ENCODE results near the gene PHYH.
"Not testable (repeated sequence)": the region's sequence is repeated elsewhere in the genome, so short reads cannot be mapped to it uniquely, and the experiment has no call there.

PHYH gene

DNA sequence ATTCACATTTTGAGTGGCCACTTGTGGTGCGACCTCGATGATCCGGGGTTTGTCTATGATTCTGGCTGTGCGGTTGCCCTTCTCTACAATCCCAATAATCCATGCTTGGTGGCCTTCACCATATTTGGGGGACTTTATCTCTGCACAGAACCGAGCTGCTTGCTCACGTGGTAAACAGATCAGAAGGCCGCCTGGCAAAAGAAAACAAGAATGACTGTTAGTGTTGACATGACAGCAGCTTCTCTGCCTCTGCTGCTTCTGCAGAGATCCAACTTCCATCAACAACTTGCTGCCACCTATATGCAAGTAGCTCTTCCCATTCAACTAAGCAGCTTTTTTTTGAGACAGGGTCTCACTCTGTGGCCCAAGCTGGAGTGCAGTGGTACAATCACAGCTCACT, 19.3 kb upstream of the PHYH start:
- DNase-seq (ENCODE audit: low read depth), result no peak

DNA sequence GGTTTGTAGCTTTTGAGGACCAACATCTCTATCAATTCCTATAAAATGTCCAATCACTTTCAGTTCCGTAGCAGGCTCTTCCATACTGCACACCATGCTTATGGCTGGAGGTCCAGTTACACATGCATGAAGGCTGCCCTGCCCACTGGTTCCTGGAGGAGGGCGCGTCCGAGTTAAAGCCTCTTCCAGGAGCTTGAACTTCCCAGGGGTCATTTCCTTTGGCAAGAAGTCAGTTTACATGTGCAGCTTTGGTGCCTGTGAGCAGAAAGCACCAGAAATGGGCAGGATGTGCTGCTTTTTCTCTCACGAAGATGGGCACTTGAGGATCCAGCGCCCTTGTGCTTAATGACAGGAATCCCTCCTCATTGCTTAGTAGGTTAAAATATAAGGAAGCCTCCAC, 17.6 kb upstream of the PHYH start:
- no peak for DNase-seq (ENCODE audit: low read depth)

DNA sequence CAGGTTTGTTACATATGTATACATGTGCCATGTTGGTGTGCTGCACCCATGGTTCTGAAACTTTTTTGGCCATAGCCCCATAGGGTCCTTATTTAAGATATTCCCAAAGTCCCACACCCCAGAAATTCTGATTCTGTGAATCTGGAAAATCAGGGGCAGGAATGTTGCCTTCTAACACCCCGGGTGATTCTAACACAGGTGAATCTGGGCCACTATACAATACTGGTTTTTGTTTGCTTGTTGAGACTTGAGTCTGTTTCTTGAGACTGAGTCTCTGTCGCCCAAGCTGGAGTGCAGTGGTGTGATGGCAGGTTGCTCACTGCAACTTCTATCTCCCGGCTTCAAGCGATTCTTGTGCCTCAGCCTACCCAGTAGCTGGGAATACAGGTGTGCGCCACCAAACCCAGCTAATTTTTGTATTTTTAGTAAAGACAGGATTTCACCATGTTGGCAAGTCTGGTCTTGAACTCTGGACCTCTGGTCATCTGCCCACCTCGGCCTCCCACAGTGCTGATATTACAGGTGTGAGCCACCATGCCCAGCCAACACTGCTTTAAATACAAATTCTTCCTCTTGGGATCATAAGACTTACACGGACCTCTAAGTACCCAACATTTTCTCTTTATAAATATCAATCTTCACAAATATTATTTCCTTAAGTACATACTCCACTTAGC, 16.9 kb upstream of the PHYH start:
- no peak for DNase-seq (ENCODE audit: low read depth)

DNA sequence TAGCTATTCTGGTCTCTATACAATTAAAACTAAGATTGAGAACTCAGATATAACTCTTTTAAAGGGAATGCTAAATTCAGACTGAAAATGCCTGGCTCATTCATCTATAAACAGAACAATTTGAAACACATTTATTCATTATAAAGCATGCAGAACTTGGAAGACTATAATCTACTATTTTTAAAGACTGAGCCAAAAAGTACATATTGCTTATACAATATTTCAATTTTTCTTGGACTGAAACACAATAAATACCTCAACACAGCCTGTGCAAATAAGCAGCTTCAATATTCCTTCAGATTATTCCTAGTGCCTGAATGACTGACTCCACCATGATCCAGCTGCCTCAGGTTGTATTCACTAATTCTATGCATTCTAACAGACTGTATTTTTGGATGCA, 15.5 kb upstream of the PHYH start:
- DNase-seq (ENCODE audit: low read depth), result no peak

DNA sequence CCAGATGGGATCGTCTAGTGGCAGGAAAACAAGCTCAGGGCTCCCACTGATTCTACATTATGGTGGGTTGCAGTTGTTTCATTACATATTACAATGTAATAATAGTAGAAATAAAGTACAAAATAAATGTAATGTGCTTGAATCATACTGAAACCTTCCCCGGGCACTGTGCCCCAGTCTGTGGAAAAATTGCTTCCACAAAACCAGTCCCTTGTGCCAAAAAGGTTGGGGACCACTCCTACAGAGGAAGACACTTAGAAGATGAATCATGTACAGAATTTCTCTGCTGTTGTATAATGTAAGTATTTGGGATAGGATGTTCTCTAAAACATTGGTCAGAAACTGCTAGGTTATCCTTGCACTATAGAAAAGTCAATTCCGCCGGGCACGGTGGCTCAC, 11.3 kb upstream of the PHYH start:
- DNase-seq (ENCODE audit: low read depth), result no peak

DNA sequence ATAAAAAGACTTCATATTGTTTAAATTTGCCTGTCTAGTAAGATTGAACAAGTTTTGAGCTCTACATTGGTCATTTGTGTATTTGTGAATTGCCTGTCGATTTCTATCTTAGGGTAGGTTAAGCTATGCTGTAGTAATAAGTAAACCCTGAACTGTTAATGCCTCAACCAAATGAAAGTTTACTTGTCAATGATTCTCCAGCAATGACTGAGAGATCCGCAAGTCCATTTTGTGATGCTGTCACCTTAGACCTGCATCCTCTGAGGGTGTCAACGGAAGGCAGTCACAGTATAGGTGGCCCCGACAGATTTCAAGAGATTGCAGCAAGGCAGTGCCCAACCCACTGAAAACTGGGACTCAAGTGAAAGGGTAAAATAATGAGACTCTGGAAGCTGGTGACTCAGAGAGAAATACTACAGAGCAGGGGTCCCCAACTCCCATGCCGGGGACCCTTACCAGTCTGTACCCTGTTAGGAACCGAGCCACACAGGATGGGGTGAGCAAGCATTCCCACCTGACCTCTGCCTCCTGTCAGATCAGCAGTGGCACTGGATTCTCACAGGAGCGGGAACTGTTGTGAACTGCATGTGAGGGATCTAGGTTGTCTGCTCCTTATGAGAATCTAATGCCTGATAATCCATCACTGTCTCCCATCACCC, 10.8 kb upstream of the PHYH start:
- DNase-seq (ENCODE audit: low read depth), result no peak

DNA sequence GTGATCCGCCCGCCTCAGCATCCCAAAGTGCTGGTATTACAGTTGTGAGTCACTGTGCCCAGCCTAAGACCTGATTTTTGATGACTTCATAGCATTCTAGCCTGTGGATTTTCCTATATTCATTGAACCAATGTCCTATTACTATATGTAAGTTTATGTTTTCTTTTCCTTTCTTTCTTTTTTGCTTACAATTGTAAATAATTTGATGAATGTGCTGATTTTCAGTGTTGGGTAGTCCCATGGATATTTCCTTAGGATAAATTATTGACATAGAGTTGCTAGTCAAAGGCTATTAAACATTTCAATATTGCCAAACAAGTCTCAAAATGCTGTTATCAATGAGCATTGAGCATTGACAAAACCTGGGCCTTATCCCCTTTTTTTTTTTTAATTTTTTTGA, 9.9 kb upstream of the PHYH start:
- no peak for DNase-seq (ENCODE audit: low read depth)

DNA sequence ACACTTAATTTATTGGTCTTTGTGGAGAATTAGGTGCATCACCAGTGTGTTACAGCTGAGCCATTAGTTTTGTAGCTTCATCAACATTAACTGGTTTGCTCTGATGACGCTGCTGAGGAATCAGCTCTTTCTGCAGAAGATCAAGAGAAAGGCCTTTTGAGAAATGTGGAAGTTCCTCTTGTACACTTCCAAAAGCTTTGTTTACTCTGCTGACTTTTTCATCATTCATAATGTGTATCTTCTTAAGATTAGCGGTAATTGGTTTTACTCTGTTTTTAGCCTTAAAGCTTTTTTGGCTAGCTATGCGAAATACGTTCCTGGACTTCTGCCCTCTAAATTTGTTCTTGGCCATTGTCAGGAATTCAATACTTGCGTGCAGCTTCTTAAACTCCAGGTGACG, 8.2 kb upstream of the PHYH start:
- no peak for DNase-seq (ENCODE audit: low read depth)

DNA sequence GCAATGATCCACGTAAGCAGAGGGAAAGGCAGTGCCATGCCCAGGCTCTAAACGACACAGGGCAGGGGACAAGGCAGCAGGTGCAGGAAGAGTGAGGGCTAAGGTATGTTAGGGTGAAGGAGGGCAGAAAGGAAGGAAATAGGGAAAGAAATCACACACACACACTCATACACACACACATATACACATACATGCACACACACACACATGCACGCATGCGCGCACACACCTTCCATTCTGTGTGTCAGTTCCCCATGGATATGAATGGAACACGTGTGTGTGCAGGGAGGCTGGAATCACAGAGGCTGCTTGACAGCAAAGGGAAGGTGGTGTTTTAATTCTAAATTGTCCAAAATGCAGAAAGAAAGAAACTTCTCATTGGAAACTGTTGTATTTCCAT, 6.2 kb upstream of the PHYH start:
- no peak for DNase-seq (ENCODE audit: low read depth)

DNA sequence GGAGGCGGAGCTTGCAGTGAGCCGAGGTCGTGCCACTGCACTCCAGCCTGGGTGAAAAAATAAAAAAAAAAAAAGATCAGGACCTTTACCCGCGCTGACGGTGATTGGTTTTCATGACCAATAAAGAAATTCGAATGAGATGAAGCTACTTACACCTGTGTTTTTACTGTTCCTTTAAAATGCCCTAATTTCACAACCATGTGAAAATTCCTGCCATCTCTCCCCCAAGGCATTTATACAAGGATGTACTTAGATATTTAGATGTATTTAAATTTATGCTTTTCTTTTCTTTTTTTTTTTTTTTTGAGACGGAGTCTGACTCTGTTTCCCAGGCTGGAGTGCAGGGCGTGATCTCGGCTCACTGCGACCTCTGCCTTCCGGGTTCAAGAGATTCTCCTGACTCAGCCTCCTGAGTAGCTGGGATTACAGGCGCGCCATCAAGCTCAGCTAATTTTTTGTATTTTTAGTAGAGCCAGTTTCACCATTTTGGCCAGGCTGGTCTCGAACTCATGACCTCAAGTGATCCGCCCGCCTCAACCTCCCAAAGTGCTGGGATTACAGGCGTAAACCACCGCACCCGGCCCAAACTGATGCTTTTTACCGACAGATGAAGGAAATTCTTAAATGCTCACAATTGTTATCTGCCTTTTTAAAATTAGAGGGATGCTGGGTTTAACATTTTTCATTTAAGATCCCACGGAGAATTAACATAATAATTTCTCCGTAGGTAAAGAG, 3.1 kb upstream of the PHYH start:
- DNase-seq (ENCODE audit: low read depth), result no peak

DNA sequence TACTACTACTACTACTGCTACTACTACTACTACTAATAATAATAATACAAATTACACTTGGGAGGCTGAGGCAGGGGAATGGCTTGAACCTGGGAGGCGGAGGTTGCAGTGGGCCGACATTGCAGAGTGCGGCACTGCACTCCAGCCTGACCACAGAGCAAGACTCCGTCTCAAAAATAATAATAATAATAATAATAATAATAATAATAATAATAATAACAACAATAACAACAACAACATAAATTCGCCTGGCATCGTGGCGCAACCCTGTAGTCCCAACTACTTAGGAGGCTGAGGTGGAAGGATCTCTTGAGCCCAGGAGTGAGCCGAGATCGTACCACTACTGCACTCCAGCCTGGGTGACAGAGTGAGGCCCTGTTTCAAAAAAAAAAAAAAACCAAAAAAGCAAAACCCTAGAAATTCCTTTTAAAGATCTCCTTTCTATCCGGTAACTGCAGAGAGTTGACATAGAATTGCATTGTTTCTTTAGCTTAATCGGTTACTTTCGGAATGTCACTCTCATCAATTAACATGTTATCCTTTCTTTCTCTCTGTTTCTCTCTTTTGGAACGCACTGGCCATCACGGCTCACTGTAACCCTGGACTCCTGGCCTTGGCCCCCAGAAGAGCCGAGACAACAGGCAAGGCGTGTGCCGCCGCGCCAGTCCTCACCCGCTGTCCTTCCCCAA, 972 bp downstream of the PHYH start:
- DNase-seq (ENCODE audit: low read depth), result no peak

DNA sequence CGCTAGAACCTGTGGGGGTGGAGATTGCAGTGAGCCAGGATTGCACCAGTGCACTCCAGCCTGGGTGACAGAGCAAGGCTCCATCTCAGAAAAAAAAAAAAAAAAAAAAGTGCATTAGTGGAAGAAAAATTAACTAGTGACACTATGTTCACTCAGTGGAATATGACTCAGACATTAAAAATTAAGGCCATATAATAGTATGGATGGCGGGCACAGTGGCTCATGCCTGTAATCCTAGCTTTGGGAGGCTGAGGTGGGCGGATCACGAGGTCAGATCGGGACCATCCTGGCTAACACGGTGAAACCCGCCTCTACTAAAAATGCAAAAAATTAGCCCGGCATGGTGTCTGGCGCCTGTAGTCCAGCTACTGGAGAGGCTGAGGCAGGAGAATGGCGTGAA, 3.4 kb downstream of the PHYH start:
- DNase-seq (ENCODE audit: low read depth), result no peak

DNA sequence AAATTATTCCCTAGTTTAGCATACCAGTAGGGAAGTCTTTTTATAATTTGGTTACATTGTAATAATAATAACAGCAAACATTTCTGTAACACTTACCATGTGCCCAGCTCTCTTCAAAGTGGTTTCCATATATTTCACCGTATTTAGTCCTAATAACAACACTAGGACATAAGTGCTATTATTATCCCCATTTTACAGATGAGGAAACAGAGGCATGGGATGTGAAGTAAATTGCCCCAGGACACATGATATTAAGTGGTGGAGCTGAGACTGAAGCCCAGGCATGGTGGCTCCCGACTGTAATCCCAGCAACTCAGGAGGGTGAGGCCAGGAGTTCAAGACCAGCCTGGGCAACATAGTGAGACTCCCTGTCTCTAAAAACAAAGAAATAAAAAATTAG, 5.1 kb downstream of the PHYH start:
- no peak for DNase-seq (ENCODE audit: low read depth)

DNA sequence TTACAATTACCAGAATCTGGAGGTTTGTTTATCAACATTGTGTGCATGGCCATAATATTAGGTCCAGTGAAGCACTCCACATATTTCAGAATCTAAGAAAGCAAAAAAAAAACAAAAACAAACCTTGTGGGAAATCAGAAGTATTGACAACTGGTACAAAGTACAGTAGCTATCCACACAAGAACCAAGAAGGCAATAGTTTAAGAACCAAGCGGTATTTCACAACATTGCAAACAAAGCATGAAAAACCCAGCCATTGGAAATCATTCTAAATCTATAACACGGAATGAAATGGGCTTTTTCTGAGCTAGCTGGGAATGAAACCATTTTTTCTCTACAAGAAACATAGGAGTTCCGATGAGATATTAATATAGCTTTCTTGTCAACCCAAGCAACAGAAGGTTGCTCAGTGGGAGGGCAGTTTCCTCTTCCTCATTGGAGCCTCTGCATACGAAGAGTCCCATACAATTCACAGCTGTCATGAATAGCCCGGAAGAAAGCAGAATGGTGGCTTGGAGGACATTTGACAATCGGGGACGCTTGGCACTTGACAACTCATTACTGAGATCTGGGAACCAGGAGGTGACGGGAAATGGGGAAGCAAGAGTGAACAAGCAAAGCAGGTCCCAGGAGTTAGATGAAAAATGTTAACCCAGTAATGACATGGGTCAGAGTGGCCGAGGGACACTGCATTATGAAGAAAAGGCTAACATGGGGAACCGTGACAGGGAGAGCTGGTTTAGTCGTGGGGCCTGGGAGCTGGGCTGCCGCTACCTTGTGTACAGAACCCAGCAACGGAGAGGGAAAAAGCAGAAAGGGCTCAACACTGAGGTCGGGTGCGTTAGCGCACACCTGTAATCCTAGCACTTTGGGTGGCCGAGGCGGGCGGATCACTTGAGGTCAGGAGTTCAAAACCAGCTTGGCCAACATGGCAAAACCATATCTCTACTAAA, 7.8 kb downstream of the PHYH start:
- no peak for DNase-seq (ENCODE audit: low read depth)

DNA sequence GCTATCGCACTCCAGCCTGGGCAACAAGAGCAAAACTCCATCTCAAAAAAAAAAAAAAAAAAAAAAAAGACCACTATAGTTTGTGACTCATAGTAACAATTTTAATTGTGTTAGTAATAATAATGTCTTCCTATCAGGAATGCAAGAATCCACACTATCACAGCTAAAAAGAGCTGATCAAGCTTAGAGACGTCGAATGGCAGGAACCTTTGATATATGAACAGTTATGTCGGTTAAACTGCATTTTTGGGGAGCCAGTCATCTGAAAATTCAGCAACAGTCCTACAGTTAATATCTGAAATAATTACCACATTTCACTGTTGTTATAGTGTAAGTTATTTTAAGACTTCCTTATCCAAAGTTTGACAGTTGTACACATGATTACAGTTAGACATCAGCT, 8.8 kb downstream of the PHYH start:
- DNase-seq (ENCODE audit: low read depth), result no peak

DNA sequence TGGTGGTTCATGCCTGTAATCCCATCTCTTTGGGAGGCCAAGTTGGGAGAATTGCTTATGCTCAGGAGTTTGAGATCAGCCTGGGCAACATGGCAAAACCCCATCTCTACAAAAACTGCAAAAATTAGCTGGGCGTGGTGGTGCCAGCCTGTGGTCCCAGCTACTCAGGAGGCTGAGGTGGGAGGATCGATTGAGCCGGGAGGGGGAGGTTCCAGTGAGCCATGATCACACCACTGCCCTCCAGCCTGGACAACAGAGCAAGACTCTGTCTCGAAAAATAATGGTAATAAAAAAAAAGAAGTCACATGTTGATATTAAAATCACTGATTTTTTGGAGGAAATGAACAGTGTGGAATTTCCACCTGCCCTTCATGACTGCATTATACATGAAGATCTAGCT, 15.8 kb downstream of the PHYH start:
- no peak for DNase-seq (ENCODE audit: low read depth)

DNA sequence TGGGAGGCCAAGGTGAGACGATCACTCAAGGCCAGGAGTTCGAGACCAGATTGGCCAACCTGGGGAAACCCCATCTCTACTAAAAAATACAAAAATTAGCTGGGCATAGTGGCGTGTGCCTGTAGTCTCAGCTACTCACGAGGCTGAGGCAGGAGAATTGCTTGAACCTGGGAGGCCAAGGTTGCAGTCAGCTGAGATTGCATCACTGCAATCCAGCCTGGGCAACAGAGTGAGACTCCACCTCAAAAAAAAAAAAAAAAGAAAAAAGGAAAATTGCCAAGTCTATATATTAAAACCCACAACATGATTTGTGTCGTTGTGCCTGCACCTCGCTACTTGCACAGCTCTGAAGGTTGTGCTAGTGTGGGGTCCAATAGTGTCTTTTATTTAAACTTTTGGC, 17.5 kb downstream of the PHYH start:
- DNase-seq (ENCODE audit: low read depth), result not testable (repeated sequence)

DNA sequence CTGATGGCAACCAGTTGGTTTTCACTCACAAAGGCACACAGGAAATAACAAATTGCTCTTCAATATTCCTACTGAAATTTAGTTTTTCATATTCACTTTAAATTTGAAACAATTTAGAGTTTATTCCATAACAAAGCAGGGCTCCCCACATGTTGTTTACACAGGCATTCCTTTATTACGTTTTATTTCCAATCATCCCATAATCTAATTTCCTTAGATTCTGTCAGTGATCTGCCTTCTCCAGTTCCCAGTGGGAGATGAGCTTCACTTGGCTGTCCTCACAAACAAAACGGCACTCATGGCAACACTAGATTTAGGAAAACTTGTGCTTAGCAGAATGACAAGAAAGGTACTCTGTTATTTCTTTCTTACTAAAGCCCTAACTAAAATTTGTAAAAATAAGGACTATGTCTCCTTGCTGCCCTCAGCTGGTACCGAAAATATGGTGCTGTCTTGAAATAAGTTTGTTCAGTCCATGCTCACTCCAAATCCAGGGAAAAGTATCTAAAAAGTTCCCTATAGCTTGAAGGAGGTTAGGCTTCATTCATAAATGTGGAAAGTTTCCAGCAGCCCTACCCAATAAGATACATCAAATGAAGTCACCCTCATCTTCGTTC, 23.0 kb downstream of the PHYH start:
- no peak for DNase-seq (ENCODE audit: low read depth)

DNA sequence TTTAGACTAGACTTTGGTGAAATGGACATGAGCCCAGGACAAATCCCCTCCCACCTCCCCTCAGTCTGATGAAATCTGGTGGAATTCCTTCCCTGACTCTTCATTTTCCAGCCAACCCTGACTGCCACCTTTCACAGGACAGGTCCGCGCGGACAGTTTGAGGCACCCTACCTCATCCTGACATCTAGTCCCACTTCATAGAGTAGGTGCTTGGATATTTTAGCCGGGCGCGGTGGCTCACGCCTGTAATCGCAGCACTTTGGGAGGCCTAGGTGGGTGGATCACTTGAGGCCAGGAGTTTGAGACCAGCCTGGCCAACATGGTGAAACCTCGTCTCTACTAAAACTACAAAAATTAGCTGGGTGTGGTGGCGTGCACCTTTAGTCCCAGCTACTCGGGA, 23.7 kb downstream of the PHYH start:
- DNase-seq (ENCODE audit: low read depth), result not testable (repeated sequence)

DNA sequence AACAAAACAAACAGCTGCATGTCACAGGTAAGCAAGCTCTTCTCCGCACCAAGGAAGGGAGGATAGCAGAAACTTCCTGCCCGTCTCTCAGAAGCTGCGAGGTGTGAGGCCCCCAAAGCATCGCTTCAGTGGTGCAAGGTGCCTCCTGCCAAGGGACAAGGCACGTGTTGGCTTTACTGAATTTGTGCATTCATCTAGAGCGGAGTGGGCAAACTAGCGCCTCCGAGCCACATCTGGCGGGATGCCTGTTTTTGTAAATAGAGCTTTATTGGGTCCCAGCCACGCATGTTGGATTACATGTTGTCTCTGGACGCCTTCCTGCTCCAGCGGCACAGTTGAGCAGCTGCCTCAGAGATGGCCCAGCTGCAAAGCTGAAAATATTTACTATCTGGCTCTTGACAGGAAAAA, 27.7 kb downstream of the PHYH start:
- no peak for DNase-seq (ENCODE audit: low read depth)

DNA sequence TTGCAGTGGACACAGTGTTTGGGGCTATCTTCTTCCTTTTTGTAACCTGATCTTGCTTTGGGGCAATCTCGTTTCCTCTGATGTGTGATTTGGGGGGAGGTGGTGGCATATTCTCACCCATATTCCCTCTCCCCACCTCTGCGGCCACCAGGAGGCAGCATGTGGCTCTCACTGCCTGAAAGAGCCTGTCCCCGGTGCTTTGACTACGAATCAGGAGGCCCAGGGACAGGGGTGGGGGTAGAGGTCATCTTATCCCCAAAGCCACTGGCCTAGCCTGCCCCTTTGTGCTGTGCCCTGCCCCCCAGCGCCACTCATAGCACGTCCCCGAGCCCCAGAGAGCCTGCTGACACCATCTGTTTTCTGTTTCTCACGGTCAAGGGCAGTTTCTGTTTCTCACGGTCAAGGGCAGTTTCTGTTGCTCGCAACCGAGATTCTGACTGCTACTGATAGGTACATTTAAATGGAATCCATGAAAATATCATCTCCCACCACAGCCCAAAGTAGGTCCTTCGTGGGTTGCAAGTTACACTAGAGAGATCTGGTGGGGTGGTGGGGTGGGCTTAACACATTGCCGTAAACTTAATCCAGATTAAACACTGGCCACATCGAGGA, 28.2 kb downstream of the PHYH start:
- DNase-seq (ENCODE audit: low read depth), result peak; percentile 2

Data from stimulated activated CD8-positive, alpha-beta memory T cell treated with anti-CD3 and anti-CD28 coated beads, Interleukin-7, amount 100 ng/mL, for 24 hours (primary cell).